COR-L47 (cell line): ENCODE measurements around the gene TAS1R3.
A peak's percentile ranks its signal among the peaks of the same experiment; 100 is the strongest.

Experiments
- DNase-seq: peaks from one replicate; lab custom pipeline; 2025; lab: John Stamatoyannopoulos, UW

The TAS1R3 gene

DNA sequence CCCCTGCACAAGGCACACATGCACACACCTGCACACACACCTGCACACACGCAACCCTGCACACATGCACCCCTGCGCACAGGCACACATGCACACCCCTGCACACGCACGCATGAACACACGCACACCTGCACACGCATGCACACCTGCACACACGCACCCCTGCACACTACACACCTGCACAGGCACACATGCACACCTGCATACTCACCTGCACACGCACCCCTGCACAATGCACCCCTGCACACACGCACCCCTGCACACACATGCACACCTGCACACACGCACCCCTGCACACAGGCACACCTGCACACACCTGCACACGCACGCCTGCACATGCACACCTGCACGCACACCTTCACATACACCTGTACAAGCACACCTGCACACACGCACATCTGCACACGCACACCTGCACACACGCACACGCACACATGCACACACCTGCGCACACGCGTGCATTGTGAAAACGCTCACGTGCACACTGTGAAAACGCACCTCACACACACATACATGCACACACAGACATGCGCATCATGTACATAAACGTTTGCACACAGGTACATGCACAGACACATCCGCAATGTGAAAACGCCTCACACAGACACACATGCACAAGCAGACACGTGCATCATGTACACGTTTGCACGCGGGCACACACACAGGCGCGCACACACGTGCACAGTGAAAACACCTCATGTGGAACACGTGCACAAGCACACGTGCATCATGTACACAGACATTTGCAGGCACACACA lies 9.9 kb downstream of the TAS1R3 start:
- no peak for DNase-seq

DNA sequence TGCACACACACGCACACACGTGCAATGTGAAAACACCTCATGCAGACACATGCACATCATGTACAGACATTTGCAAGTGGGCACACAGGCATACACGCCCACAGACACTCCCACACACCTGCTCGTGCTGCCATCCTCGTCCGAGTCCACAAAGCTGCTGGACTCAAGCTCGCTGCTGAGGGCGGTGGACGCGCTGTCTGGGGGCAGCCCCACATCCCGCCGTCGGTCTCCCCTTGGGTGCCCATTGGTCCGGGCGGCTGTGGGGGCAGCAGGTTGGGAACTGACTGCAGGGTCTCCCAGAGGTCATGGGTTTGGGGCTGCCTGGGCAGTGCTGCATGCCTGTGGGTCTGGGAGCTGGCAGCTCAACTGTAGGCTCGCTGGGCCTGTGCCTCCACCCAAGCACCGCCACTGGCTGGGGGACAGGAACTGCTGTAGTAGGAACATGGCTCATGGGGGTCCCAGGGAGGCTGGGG lies 10.5 kb downstream of the TAS1R3 start:
- no peak for DNase-seq

DNA sequence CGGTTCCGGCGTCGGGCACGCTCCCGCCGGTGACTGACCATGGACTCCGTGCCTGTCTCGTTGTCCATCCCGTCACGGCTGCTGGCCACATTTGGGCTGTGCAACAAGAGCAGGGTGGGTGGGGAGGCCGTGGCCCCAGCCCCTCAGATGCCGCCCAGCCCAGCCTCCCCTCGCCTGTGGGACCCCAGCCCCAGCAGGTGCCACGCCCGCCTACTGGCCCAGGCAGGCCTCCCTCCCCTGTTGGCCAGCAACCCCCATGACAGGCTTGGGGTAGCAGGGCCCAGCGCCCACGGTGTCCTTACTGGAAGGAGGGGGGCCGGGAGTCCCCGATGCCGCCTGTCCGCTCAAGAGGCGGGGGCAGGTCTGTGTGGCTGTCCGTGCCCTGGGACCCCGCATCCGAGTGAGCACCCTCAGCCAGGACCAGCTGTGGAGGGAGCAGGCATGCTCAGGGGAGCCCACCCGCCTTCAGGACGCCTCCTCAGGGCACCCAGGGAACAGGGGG lies 11.0 kb downstream of the TAS1R3 start:
- DNase-seq: no peak

DNA sequence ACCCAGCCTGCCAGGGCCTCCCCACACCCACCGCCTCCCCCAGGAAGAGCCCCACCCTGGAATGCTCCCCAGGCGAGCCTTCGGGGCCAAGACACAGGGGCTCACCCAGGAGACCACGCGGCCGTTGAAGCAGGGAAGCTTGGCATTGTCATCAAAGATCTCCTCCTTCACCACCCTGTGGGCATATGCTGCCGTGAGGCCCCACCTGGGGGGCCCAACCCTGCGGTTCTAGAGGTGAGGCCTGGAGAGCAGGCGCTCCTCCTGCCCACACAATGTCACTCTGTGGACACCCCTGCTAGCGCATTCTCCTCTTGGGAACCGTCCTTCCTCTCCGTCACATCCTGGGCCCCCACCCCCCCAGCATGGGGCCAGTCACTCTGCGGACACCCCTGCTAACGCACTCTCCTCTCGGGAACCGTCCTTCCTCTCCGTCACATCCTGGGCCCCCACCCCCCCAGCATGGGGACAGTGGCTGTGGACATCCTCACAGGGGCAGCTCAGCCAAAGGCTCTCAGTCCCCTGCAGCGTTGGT lies 11.6 kb downstream of the TAS1R3 start:
- no peak for DNase-seq

DNA sequence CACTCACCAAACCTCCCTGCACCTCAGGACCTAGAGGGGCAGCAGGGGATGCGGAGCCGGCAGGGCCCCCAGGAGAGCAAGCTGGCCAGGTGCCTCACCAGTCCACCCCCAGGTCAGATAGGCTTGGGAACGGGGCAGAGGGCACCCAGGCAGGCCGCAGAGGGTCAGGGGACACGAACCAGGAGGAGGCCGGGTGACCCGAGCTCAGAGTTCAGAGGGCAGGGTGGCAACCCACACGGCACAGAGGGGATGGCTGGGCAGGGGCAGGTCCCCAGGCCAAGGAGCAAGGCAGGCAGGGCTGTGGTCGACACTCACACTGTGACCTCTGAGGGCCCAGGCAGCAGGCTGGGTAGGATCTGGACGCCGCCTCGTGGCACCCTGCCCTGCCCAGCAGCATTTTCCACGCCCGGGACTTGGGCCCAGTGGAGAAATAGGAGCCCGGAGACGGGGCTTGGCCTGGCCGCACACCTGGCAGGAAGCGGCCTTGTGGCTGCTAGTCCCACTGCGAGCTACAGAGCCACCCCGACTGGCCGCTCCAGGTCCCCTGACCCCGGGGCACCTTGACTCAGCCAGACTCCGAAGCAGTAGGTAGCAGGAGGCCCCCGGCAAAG lies 12.8 kb downstream of the TAS1R3 start:
- DNase-seq: no peak

DNA sequence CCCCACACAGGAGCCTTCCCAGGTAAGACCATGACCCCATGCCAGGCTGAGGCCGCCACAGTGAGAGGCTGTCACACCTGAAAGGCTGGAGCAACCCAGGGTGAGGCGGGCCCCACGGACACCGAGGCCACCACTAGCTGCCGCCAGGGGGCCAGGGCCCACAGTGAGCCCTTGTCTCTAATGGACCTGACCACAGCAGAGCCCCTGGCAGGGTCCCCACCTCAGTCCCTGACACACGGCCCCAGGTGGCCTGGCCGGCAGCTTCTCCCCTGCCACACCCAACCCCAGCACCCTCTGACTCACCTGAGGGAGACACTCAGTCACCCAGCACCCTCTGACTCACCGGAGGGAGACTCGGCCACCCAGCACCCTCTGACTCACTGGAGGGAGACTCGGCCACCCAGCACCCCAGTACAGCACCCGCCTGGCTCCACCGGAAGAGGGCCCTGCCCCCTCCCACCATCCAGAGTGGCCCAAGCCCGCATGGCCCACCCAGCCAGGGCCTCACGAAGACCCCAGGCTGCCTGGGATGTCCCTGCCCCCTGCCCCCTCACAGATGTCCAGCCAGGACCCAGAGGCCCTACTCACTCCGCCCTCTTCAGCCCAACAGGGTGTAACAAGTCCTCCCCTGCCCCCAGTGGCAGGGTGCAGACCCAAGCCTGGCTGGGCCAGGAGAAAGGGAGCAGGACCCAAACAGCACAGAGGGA lies 13.7 kb downstream of the TAS1R3 start:
- no peak for DNase-seq

DNA sequence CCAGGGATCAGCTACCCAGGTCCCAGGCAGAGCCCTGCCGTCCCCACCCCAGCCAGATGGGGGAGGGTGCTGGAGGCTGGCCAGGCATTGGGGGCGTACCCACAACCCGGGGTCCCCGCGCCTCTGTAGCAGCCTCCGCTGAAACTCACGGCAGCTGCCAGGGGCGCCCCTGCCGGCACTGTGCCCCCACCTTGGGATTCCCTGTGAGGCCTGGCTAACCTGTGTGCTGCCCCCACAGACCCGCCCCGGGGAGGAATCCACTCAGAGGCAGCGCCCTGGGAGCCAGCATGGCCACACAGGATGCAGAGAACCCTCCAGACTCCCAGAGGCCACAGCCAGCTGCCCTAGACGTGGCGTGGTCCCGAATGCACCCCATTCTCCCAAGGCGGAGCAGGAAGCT lies 14.3 kb downstream of the TAS1R3 start:
- DNase-seq: no peak

DNA sequence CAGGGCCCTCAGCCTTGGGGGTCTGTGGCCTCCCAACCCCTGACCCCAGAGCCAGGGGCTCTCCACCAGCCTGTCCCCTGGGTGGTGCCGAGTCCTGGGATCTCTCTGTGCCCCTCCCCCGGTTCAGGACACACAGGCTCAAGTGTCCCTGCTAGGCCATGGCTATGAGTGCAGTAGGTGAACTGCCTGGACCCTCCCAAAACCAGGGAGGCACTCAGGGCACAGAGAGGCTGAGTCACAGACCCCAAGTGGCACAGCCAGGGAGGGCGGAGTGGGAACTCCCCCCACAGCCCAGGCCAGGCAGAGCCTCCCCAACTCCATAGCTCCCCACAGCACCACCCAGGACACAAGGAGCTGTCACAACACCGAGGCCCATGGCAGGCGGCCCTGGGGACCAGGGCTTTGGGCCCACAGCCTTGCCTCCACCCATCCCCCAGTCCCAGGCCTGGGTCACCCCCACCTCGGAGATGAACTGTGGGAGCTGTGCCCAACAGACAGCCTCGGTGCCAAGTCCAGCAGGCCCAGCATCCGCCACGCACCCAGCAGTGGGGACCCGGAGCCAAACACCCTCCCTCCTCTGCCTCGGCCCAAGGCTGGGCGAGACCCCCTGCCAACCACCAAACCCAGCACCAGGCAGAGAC lies 14.9 kb downstream of the TAS1R3 start:
- no peak for DNase-seq

DNA sequence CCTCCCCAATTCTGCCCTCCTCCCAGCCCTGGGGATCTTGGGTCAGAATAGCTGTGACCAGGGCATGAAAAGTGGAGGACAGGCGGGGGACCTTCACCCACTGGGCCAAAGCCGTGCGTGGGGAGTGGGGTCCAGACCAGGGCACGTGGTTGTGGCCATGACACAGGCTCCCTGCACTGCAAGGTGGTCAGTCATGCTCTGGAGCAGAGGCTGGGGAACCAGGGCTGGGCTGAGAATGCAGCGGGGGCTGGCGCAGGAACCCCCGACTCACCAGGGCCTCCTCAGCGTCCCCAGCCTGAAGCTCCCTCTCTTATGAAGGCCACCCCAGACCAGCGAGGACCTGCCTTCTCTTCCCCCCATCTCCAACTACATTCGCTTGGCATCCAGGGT lies 15.4 kb downstream of the TAS1R3 start:
- no peak for DNase-seq

DNA sequence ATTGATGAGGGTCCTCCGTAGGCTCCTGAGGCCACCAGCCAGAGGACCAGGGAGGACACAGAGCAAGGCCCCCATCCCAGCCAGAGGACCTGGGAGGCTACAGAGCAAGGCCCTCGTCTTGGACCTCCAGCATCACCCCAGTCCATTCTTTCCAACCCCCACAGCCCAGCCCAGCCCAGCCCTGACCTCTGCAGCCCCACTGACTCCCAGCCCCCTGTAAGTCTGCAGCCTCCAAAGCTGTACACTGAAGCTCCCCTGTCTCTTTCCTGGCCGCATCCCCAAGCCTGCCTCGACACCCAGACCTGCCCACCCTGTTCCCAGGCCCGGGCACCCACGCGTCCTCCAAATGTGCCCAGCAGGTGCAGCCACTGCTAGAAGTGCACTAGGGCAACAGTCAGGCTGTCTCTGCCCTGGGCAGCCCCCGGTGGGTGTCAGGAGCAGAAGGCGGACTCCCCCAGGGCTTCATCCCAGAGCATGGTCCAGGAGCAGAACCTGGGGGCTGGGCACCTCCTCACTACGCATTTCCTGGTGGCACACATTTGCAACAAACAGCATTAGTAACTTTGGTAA lies 16.0 kb downstream of the TAS1R3 start:
- no peak for DNase-seq

DNA sequence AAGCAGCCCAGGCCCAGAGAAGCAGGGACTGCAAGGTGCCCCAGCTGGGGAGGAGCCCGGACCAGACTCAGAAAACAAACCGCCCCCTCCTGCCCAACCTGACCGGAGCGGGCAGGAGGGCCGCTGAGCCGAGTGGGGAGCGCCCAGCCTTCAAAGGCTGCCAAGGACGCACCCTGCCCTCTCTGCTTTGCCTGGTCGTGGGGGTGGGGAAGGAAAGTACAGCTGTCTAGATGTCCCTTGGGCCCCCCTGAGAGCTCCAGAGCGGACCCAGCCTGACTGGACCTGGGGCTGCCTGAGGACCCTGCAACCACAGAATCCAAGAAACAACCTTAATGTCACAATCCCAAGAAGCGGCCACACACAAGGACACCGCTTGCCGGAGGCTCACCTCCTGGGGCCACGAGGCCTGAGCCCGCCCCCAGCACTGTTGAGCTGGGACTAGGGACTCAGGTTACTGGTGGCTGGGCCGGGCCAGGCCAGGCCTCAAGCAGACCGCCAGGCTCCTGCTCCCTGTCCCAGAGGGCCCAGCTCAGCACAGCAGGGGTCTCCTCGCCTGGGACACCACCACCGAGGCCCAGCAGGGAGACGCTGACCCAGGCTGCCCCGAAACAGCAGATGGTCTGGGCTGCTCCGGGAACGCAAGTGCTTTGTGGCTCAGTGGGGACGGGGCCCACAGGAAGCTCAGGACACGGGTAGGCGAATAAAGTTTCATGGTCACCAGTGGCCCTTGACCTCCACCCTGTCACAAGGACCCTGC lies 16.8 kb downstream of the TAS1R3 start:
- DNase-seq: no peak

DNA sequence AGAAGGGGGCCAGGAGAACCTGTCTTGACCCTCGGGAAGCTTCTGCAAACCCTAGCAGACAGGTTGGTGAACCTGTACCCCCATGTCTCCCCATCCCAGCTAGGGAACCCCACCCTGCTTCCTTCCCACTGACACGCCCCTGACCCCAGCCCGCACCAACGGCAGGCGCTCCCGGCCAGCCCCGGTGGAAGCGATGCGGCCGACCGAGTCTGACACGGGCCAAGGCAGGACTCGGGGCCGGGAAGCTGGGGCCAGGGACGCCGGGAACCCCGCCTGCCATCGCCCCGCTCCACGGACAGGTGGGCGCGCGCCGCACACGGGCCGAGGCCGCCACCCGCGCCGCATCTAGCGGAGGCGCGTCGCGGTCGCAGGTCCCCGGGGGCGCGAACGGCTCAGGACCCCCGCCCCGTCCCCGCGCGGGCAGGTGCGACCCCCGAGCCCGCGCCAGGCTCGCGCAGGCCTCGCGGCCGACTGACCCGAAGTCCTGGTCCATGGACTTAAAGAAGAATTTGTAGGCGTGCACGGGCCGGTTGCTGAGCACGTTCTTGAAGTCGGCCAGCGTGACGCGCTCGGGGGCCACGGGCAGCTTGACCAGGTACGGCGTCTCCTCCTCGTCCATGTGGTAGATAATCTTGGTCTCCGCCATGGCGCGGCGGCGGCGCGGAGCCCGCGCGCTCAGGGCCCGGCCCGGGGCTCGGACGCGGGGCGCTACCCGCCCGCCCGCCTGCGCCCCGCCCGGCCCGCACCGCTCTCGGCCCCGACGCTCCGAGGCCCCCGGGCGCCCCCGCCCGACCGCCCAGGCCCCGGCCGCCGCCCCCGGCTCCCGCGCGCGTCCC lies 17.6 kb downstream of the TAS1R3 start:
- DNase-seq: no peak

DNA sequence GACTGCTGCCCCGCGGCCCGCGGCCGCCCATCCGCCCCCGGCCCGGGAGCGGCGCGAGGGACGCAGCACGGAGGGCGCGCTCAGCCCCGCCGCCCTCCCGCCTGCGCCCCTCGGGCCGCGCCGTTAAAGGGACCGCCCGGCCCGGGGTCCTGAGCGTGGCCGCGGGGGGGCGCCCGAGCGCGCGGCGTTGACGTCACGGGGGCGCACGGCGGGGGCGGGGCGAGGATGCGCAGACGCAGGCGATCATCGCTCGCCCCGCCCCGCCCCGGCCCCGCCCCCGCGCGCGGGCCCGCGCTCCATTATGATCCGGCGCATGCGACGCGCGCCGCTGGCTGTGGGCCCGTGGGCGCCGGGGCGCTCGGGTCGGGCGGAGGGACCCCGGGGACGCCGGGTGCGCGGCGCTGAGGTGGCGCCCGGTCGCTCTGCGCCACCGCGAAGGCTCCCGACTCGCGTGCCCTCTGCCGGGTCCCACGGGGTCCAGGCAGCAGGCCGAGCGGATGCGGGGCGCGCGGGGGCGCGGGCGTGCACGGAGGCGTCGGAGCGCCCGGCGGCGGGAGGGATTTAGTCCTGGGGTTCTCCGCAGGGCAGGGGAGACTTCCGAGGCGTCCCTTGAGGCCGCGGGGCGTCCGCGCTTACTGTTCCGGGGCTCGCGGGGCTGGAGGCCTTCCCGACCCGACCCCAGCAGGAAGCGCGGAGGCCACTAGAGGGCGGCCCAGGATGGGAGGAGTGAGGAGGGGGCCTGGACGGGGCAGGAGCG lies 18.4 kb downstream of the TAS1R3 start, which contains the start of gene DVL1:
Gene DVL1 (minus strand): TSS at position 163 of the 757 bp plus-strand sequence. CDS start 353 bp downstream, outside the sequence.
- DNase-seq: peak; percentile 51

DNA sequence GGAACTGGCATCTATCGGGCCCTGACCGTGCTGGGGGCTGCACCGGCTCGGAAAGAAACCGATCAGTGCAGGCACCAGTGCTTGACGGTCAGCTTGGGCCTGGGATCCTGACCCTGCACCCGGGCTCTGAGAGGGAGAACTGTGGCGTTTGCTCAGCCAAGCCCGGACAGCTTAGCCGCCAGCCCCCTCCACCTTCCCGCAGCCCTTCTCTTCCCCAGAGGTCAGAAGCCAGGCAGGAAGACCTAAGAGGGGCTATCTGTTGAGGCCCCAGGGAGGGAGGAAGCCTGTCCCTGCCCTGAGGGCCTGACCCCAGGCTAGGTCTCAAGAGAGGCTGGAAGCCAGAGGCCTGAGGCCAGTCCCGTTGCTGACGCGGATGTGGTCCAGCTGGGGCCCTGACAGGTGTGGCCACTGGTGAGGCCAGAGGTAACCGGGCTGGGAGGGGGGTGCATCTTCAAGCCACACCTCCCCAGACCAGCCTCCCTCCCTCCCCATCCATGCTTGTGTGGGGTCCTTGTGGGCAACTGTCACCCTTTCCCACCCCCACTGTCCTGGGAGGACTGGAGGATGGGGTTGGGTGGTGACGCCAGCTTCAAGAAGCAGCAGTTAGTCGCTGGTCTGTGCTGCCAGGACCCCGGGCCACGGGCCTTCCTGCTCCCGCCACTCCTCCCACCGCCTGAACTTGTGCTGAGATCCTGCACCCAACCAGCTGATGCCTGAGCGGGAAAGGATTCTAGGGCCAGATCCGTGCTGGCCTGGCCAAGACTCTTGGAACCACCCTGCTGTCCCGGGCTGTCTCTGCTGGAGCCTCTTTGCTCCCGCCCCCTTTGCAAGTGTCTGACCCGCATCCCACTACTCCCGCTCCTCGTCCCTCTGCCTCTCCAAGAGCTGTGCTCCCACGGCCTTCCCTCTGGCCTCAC lies 20.7 kb downstream of the TAS1R3 start:
- DNase-seq: no peak

DNA sequence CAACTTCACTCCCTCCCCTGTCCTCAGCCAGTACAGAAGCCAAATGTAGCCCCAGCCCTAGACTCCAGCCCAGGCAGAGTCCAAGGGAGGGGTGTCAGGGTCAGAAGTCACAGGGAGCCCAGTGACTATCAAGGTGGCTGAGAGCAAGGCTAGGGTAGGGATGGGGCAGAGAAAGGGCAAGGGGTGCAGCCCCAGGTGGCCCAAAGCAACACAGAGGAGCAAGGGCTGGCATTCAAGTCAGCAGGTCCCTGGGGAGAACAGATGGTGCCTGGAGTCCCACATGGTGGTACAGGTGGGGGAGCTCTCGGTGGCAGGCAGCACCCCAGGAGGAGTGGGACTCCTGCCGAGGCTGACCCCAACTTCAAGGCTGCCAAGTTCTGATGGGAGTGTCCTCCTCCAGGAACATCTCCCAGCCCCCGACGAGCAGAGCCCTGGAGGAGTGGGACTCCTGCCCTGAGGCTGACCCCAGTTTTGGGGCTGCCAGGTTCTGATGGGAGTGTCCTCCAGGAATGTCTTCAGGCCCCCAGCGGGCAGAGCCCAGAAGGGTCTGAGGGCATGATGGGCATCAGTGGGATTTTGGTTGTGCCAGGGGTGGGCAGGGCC lies 21.8 kb downstream of the TAS1R3 start:
- DNase-seq: no peak

DNA sequence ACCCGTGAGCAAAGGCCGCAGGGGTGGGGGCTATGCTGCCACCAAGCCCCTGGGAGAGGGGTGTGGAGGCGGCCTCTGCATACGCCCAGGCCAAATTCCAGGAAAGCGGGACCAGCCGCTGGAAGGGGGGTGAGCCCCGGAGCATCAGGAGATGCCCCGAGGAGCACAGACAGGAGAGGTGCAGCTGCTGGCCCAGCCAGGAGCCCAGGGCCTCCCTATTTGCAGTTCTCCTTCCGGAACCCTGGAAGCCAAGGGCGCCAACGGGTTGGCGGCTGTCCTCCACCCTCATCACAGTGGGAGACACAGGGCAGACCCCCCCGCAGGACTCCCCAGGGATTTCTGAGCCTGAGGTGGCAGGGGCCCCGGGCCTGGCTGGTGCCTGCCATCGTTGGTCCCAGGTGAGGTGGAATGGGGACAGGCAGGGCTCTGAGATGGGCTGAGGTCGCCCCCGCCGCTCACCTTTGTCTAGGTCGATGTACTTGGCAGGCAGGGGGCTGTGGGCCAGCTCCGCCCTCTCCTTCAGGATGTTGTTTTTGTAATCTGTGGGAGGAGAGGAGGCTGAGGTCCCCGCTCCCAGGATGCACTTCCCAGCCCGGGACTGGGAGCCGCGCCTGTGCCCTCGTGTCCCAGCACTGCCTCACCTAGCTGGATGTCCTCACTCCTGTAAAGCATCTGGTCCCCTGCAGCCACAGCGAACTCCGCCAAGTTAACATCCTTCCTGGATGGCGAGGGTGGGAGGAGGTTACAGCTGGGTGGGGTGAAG lies 22.5 kb downstream of the TAS1R3 start:
- peak; percentile 29 for DNase-seq
